Measurements from ENCODE around the gene DNAH2. TPM values are rescaled to one million over a fixed set of nuclear protein-coding genes. Genes with fewer than 3 reads are reported as not detected.

DNAH2 gene
- total and polyA plus RNA-seq, 9 of the 15 experiments (the other 6 are each of a cell fraction or from before 2014, with no cell fraction given): 0.03 TPM; not detected in 8

DNA sequence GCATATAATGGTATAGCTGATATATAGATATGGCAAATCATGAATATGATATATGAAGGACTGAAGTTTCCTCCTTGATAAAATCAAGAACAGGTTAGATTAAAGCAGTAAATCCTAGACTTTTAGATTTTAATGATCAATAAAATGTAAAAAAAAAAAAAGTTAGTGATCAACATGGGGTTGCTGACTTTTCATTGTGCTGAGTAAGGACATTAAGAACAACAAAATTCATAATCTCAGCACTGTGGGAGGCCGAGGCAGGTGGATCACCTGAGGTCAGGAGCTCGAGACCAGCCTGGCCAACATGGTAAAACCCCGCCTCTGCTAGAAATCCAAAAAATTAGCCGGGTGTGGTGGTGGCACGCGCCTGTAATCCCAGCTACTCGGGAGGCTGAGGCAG is 160.7 kb downstream of the DNAH2 start:
- peaks cover 46% of the 10 kb centered on the region; the same call in 2 of the 3 replicates for H3K36me3 ChIP-seq (ENCODE audit: control insufficient read depth, insufficient read depth, low read length)
- in situ Hi-C loops (cut with MboI): no loop called here
- BruUV-seq (replicated peaks): no TSS peak
- no peak overlapping the region for H3K9ac ChIP-seq (ENCODE audit: insufficient read depth in 1 of 2, low read depth in 2 of 2, low read length in 2 of 2)
- 89% methylated on average over 6 of the region's 7 CpGs for WGBS (ENCODE audit: insufficient coverage, low coverage, missing lambda C conversion rate)
- H4K20me1 ChIP-seq (replicated peaks; ENCODE audit: control insufficient read depth, insufficient read depth, low read length): no peaks in the 10 kb centered on the region
- peaks cover 10% of the 10 kb centered on the region; the same call in 2 of the 3 replicates for H3K79me2 ChIP-seq (ENCODE audit: control insufficient read depth, insufficient read depth, low read length)
- no peak overlapping the region for H3K27ac ChIP-seq (ENCODE audit: extremely low read depth, low read depth, low read length)
- ChIA-PET CTCF (ENCODE audit: low intra/inter-chr PET ratio) (no interaction called here), POLR2A (no interaction called here)
- ATAC-seq (no peak), FAIRE-seq (no peak), DNase-seq (ENCODE audit: extremely low read depth in 1 of 4, low spot score in 3 of 4) (no peak)
- TF ChIP-seq C11orf30 (IDR thresholded peaks at IDR 0.05; ENCODE audit: low read depth) (peak; percentile 17; the same call in 1 of the 2 replicates), CREB1 (IDR thresholded peaks at IDR 0.05) (no peak), CREB1 (CRISPR knock-in tag; IDR thresholded peaks at IDR 0.05) (no peak), CREBBP (IDR thresholded peaks at IDR 0.05; ENCODE audit: low read depth, low read length) (no peak), ZNF316 (IDR thresholded peaks at IDR 0.05) (peak; percentile 42)
- peaks cover 7 to 31% of the 10 kb centered on the region in 2 experiments for H3K4me1 ChIP-seq (replicated peaks in 1 of 2; ENCODE audit: control insufficient read depth in 2 of 2, insufficient read depth in 2 of 2, low read length in 2 of 2)
- no peaks in the 10 kb centered on the region for H3K9me3 ChIP-seq (replicated peaks; ENCODE audit: control insufficient read depth, insufficient read depth, low read depth, low read length)
- H2AFZ ChIP-seq (ENCODE audit: low read depth, low read length): no peak overlapping the region
- intact Hi-C loops (cut with micrococcal nuclease): no loop called here
- H3K9me1 ChIP-seq (ENCODE audit: control insufficient read depth, insufficient read depth, low read length): no peaks in the 10 kb centered on the region
- no peaks in the 10 kb centered on the region for H3K27me3 ChIP-seq (ENCODE audit: control insufficient read depth in 2 of 2, insufficient read depth in 2 of 2, low read length in 2 of 2)
- H3K4me3 ChIP-seq: no peak overlapping the region
- H3K4me2 ChIP-seq (ENCODE audit: insufficient read depth, low read length): no peak overlapping the region

DNA sequence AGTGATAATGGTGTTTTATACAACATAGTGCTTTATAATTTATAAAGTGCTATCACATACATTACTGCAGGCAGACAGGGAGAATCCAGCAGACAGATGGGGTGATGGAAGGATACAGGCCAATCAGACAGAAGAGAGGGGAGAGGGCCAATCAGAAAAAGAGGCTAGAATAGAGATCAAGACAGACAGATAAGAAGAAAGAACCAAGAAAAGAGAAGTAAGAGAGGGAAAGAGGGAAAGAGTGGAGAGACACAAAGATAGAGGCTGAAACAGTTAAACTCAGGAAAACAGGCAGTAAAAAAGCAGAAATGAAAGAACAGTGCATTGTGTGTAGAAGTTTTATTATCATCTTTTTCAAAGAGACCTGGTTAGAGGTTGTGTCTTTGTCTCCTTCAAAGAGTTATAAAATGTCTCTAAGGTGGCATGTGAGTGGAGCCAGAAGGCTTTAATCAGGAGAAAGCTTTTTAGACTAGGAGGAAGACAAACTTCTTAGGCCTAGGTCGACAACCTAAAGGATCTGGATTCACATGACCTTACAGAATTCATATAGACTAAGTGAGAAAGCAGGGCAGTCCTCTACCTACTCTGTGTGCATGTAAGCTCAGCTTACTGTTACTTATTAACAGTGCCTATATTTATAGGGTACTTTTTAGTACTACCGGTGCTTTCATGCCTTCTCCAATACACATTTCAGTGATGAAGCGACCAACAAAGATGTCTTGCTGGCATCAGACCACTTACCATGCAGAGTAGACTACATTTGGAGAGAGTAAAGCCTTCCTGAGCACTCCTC is 162.7 kb downstream of the DNAH2 start:
- Histone ChIP-seq H4K20me1 (replicated peaks; ENCODE audit: control insufficient read depth, insufficient read depth, low read length) (no peaks in the 10 kb centered on the region), H3K4me2 (ENCODE audit: insufficient read depth, low read length) (0 out of 2 replicates have a peak overlapping the region, but pooled peaks have one; percentile 58), H3K4me3 (no peak overlapping the region), H3K27me3 (ENCODE audit: control insufficient read depth in 2 of 2, insufficient read depth in 2 of 2, low read length in 2 of 2) (no peaks in the 10 kb centered on the region), H3K4me1 (replicated peaks in 1 of 2; ENCODE audit: control insufficient read depth in 2 of 2, insufficient read depth in 2 of 2, low read length in 2 of 2) (peaks cover 7 to 31% of the 10 kb centered on the region in 2 experiments), H3K9me1 (ENCODE audit: control insufficient read depth, insufficient read depth, low read length) (no peaks in the 10 kb centered on the region), H3K9me3 (replicated peaks; ENCODE audit: control insufficient read depth, insufficient read depth, low read depth, low read length) (no peaks in the 10 kb centered on the region), H3K9ac (ENCODE audit: insufficient read depth in 1 of 2, low read depth in 2 of 2, low read length in 2 of 2) (no peak overlapping the region), H2AFZ (ENCODE audit: low read depth, low read length) (no peak overlapping the region), H3K36me3 (ENCODE audit: control insufficient read depth, insufficient read depth, low read length) (peaks cover 41% of the 10 kb centered on the region; the same call in 2 of the 3 replicates), H3K79me2 (ENCODE audit: control insufficient read depth, insufficient read depth, low read length) (peaks cover 22% of the 10 kb centered on the region), H3K27ac (ENCODE audit: extremely low read depth, low read depth, low read length) (no peak overlapping the region)
- no peak for ATAC-seq
- BruUV-seq (replicated peaks): no TSS peak
- no peak for FAIRE-seq
- POLR2A ChIA-PET: no interaction called here
- intact Hi-C loops (cut with micrococcal nuclease): no loop called here
- in situ Hi-C loops (cut with MboI): no loop called here
- WGBS (ENCODE audit: insufficient coverage, low coverage, missing lambda C conversion rate): 75% methylated on average over 3 of the region's 3 CpGs
- CTCF ChIA-PET (ENCODE audit: low intra/inter-chr PET ratio): no interaction called here
- DNase-seq (ENCODE audit: extremely low read depth in 1 of 4, low spot score in 3 of 4): peak in 3 of 4 experiments; percentile 25 to 30 (median 27)
- TF ChIP-seq ZNF316 (IDR thresholded peaks at IDR 0.05) (no peak), COPS2 (conservative IDR thresholded peaks at IDR 0.05) (no peak), SMARCE1 (IDR thresholded peaks at IDR 0.05) (0 out of 2 replicates have a peak, but pooled peaks have one; percentile 21), PRPF4 (IDR thresholded peaks at IDR 0.05; ENCODE audit: insufficient read depth, low read depth, low read length, poor library complexity, severe bottlenecking) (no peak)
- TF ChIP-seq, protein P1, sequence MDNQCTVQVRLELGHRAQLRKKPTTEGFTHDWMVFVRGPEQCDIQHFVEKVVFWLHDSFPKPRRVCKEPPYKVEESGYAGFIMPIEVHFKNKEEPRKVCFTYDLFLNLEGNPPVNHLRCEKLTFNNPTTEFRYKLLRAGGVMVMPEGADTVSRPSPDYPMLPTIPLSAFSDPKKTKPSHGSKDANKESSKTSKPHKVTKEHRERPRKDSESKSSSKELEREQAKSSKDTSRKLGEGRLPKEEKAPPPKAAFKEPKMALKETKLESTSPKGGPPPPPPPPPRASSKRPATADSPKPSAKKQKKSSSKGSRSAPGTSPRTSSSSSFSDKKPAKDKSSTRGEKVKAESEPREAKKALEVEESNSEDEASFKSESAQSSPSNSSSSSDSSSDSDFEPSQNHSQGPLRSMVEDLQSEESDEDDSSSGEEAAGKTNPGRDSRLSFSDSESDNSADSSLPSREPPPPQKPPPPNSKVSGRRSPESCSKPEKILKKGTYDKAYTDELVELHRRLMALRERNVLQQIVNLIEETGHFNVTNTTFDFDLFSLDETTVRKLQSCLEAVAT (IDR thresholded peaks at IDR 0.05): 0 out of 4 replicates have a peak, but pooled peaks of 1 of the 2 experiments have one; percentile 21
- TF ChIP-seq, protein P2, sequence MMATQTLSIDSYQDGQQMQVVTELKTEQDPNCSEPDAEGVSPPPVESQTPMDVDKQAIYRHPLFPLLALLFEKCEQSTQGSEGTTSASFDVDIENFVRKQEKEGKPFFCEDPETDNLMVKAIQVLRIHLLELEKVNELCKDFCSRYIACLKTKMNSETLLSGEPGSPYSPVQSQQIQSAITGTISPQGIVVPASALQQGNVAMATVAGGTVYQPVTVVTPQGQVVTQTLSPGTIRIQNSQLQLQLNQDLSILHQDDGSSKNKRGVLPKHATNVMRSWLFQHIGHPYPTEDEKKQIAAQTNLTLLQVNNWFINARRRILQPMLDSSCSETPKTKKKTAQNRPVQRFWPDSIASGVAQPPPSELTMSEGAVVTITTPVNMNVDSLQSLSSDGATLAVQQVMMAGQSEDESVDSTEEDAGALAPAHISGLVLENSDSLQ (IDR thresholded peaks at IDR 0.05): peak; percentile 41; the same call in 1 of the 2 replicates

Measured in K562 (cell line).